GM12878 (cell line): ENCODE results near the gene COL6A3. TPM values are rescaled to one million over a fixed set of nuclear protein-coding genes. Genes with fewer than 3 reads are reported as not detected.

ENCODE experiments used
- ATAC-seq: fragments of 200-7000 bp; cut with Tn5 transposase; 3 replicates; pipeline ENCODE4 v1.9.1; 2020; ENCODE audit warnings: mild to moderate bottlenecking, moderate library complexity
- BruUV-seq: library from RNA; stranded (reverse); fragments of 400-500 nt; replicated peaks from 2 replicates; lab custom pipeline; 2021; lab: Mats Ljungman, UMichigan
- CTCF ChIA-PET: fragments of 300-600 bp; sonication (Branson Sonifier 250); formaldehyde crosslinking; extraction: SDS; loops from one replicate; lab custom pipeline; 2021; ENCODE audit warnings: inconsistent platforms; lab: Yijun Ruan, JAX
- POLR2A ChIA-PET: fragments of 350-600 bp; formaldehyde crosslinking; extraction: SDS; loops from one replicate; lab custom pipeline; 2021; ENCODE audit warnings: inconsistent platforms; lab: Charles Lee
- RAD21 ChIA-PET: fragments of 300-600 bp; sonication (Branson Sonifier 250); formaldehyde crosslinking; loops from one replicate; lab custom pipeline; 2023; ENCODE audit warnings: antibody characterized with exemption; ENCODE audit not compliant: unreplicated experiment; lab: Charles Lee
- SMC1A ChIA-PET: fragments of 300-600 bp; sonication (Branson Sonifier 250); formaldehyde crosslinking; loops from one replicate; lab custom pipeline; 2023; ENCODE audit not compliant: unreplicated experiment, uncharacterized antibody; lab: Charles Lee
- DNase-seq: peaks from one replicate; pipeline ENCODE4 v3.0.0-alpha.2; 2011; ENCODE audit warnings: low read depth, low spot score
- FAIRE-seq: peaks from 3 replicates; lab custom pipeline; 2011; peaks lifted over from hg19 to GRCh38; lab: Jason Lieb, UNC
- H2AFZ ChIP-seq: 2 replicates; pipeline ENCODE4 v1.6.0; 2011; ENCODE audit warnings: low read depth, low read length, control low read depth; ENCODE audit not compliant: control insufficient read depth
- H3K27ac ChIP-seq: 2 replicates; pipeline ENCODE4 v1.5.1; 2011; ENCODE audit warnings: control low read depth; ENCODE audit not compliant: control insufficient read depth, insufficient read depth
- H3K27me3 ChIP-seq, 2 experiments: replicated peaks in 1 of 2; 2 replicates each; pipeline versions ENCODE4 v1.6.0 to v1.6.1; 2011; ENCODE audit warnings: low read length in 1 of 2; ENCODE audit not compliant: control insufficient read depth in 2 of 2, insufficient read depth in 2 of 2
- H3K36me3 ChIP-seq, 2 experiments: 2 replicates each; pipeline ENCODE4 v1.5.1; 2011; ENCODE audit warnings: low read length in 1 of 2; ENCODE audit not compliant: control insufficient read depth in 2 of 2, insufficient read depth in 2 of 2
- H3K4me1 ChIP-seq: 2 replicates; pipeline ENCODE4 v1.6.1; 2011; ENCODE audit warnings: mild to moderate bottlenecking, low read length, moderate library complexity, mixed read lengths; ENCODE audit not compliant: control insufficient read depth, insufficient read depth
- H3K4me2 ChIP-seq: 2 replicates; pipeline ENCODE4 v1.6.0; 2011; ENCODE audit warnings: control low read depth; ENCODE audit not compliant: control insufficient read depth, insufficient read depth
- H3K4me3 ChIP-seq: fragments of 200-600 bp; sonication (generic); 2 replicates; pipeline ENCODE4 v1.5.1; 2016
- H3K79me2 ChIP-seq: 2 replicates; pipeline ENCODE4 v1.6.0; 2011; ENCODE audit warnings: low read length; ENCODE audit not compliant: control insufficient read depth, insufficient read depth
- H3K9ac ChIP-seq: 2 replicates; pipeline ENCODE4 v1.8.0; 2011; ENCODE audit warnings: low read length, control low read depth, mixed read lengths; ENCODE audit not compliant: control insufficient read depth, insufficient read depth
- H3K9me3 ChIP-seq: replicated peaks from 3 replicates; pipeline ENCODE4 v1.5.1; 2011; ENCODE audit warnings: mild to moderate bottlenecking, low read length; ENCODE audit not compliant: control insufficient read depth, insufficient read depth
- H4K20me1 ChIP-seq: 2 replicates; pipeline ENCODE4 v1.6.0; 2011; ENCODE audit not compliant: control insufficient read depth, insufficient read depth
- ATF7 ChIP-seq: fragments of 450-650 bp; IDR thresholded peaks from 2 replicates; pipeline ENCODE4 v1.6.1; 2016; ENCODE audit warnings: low read depth, mild to moderate bottlenecking
- EP300 ChIP-seq, 2 experiments: fragments of 150-350 bp in 1 of 2; IDR thresholded peaks; 2 replicates each; pipeline ENCODE4 v1.6.1; 2011 to 2012; ENCODE audit warnings: low read depth in 2 of 2, low read length in 2 of 2, borderline replicate concordance in 1 of 2, improper control_type of control experiment in 1 of 2, inconsistent platforms in 1 of 2; ENCODE audit not compliant: control insufficient read depth in 1 of 2
- FOXM1 ChIP-seq: IDR thresholded peaks from 2 replicates; pipeline ENCODE4 v1.6.1; 2012; ENCODE audit warnings: low read depth, mild to moderate bottlenecking, inconsistent platforms, low read length, moderate library complexity
- IKZF2 ChIP-seq, 2 experiments: fragments of 450-650 bp; IDR thresholded peaks; 2 replicates each; pipeline ENCODE4 v1.6.1; 2017; ENCODE audit warnings: mild to moderate bottlenecking in 2 of 2, moderate library complexity in 2 of 2
- SIX5 ChIP-seq: IDR thresholded peaks from 2 replicates; pipeline ENCODE4 v1.6.1; 2011; ENCODE audit warnings: mild to moderate bottlenecking, low read depth, low read length, moderate library complexity; ENCODE audit not compliant: severe bottlenecking
- ZSCAN29 ChIP-seq: fragments of 450-650 bp; IDR thresholded peaks from 2 replicates; pipeline ENCODE4 v1.6.1; 2017; ENCODE audit warnings: mild to moderate bottlenecking, moderate library complexity
- WGBS: methylation state at CpG from one replicate; pipeline ENCODE4 v1.1.6; 2016; ENCODE audit warnings: low lambda C conversion rate; ENCODE audit not compliant: insufficient replicate concordance, insufficient coverage; ENCODE audit errors: missing lambda C conversion rate; 5-methylcytosine and 5-hydroxymethylcytosine counted together
- in situ Hi-C: fragments of 300-500 bp; cut with MboI; formaldehyde crosslinking; loops from 9 replicates; pipeline ENCODE4 v1.14.3; 2018; ENCODE audit warnings: mixed read lengths
- intact Hi-C: fragments of 100-400 bp; cut with micrococcal nuclease; formaldehyde crosslinking; loops from one replicate; pipeline ENCODE4 v1.14.2; 2022; ENCODE audit not compliant: unreplicated experiment
- polyA plus RNA-seq, 11 experiments: library from polyadenylated mRNA; depleted of rRNA in 4 of 11; unstranded in 6 of 11; stranded (reverse) in 5 of 11; fragments of >200 nt; fragmentation: Nextera tagmentation in 4 of 11; fragmentation: Illumina TruSeq in 1 of 11; extraction: Ambion mirVana in 4 of 11; extraction: Trizol in 1 of 11; gene quantifications; 1 replicate in 1 of 11; 2 replicates in 10 of 11; pipeline versions ENCODE4 v1.2.1 to v1.2.3, GENCODE V29; 2011 to 2016; ENCODE audit warnings: inconsistent platforms in 2 of 11, missing spikeins in 2 of 11, low read depth in 1 of 11
- total RNA-seq, 4 experiments: library from RNA; depleted of rRNA in 3 of 4; stranded (reverse); fragments of >200 nt in 3 of 4; fragmentation: Illumina TruSeq in 1 of 4; extraction: Trizol in 1 of 4; gene quantifications; 2 replicates each; pipeline versions ENCODE4 v1.2.1 to v1.2.3, GENCODE V29; 2013 to 2021
- TF ChIP-seq, protein P1 (sequence below): fragments of 450-650 bp; IDR thresholded peaks from 2 replicates; pipeline ENCODE4 v1.6.1; 2017; ENCODE audit warnings: low read depth, mild to moderate bottlenecking, moderate library complexity

Gene COL6A3
- total and polyA plus RNA-seq, 10 of the 15 experiments (the other 5 are each of a cell fraction or from before 2014, with no cell fraction given), result 0.01 to 0.51 (median 0.09) TPM; not detected in 4

DNA sequence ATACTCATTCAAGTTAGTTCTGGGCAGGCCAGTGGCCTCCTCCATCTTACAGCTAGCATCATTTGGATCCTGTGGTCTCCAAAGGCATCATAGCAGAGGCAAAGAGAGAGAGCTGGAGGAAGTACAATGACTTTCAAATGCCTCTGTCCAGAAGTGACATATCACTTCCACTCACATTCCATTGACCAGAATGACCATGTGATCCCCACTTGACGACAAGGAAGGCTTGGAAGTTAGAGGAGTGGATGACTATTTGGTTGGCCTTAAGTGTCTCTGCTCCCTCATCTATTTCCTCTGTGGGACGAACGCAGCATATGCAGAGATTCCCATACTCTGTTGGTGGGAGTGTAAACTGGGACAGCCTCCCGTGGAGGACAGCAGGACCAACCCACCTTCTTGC lies 45.3 kb upstream of the COL6A3 start:
- CTCF ChIA-PET, result interaction anchor here (1.3 kb wide), 1 partner anchor 9 kb away, joined by 3 read pairs; no protein-coding TSS in a partner anchor
- POLR2A ChIA-PET, result no interaction called here
- DNase-seq, result no peak
- FAIRE-seq, result no peak
- Histone ChIP-seq H3K9ac (no peak overlapping the region), H2AFZ (no peak overlapping the region), H3K79me2 (no peaks in the 10 kb centered on the region), H3K4me1 (no peaks in the 10 kb centered on the region), H3K4me2 (no peak overlapping the region), H3K27me3 (no peaks in the 10 kb centered on the region), H3K36me3 (no peaks in the 10 kb centered on the region), H3K9me3 (no peaks in the 10 kb centered on the region; the same call in 1 of the 3 replicates), H3K27ac (no peak overlapping the region), H3K4me3 (no peak overlapping the region), H4K20me1 (no peaks in the 10 kb centered on the region)
- no peak for ATAC-seq
- in situ Hi-C loops, result no loop called here
- RAD21 ChIA-PET, result no interaction called here
- SMC1A ChIA-PET, result no interaction called here
- WGBS, result 45% methylated on average over 4 of the region's 4 CpGs
- TF ChIP-seq FOXM1 (no peak), SIX5 (no peak), ZSCAN29 (no peak), EP300 (IDR thresholded peaks at IDR 0.05; ENCODE audit: borderline replicate concordance in 1 of 2, control insufficient read depth in 1 of 2, low read depth in 2 of 2, low read length in 2 of 2) (no peak), IKZF2 (IDR thresholded peaks at IDR 0.05) (no peak), ATF7 (no peak)
- TF ChIP-seq, protein P1, sequence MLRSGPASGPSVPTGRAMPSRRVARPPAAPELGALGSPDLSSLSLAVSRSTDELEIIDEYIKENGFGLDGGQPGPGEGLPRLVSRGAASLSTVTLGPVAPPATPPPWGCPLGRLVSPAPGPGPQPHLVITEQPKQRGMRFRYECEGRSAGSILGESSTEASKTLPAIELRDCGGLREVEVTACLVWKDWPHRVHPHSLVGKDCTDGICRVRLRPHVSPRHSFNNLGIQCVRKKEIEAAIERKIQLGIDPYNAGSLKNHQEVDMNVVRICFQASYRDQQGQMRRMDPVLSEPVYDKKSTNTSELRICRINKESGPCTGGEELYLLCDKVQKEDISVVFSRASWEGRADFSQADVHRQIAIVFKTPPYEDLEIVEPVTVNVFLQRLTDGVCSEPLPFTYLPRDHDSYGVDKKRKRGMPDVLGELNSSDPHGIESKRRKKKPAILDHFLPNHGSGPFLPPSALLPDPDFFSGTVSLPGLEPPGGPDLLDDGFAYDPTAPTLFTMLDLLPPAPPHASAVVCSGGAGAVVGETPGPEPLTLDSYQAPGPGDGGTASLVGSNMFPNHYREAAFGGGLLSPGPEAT, result no peak
- no TSS peak for BruUV-seq
- intact Hi-C loops, result no loop called here
